GM12878 (cell line): ENCODE data around the gene HNRNPU. TPM values are rescaled to one million over a fixed set of nuclear protein-coding genes. Genes with fewer than 3 reads are reported as not detected.

Experiments
- CHD2 ChIP-seq: IDR thresholded peaks from 2 replicates; pipeline ENCODE4 v1.6.1; 2011; ENCODE audit warnings: low read depth, low read length, improper control_type of control experiment, borderline replicate concordance
- CREB1 ChIP-seq: IDR thresholded peaks from 2 replicates; pipeline ENCODE4 v1.6.1; 2012; ENCODE audit warnings: low read depth, mild to moderate bottlenecking, inconsistent platforms
- ETV6 ChIP-seq, 2 experiments: fragments of 450-650 bp in 1 of 2; IDR thresholded peaks in 1 of 2; conservative IDR thresholded peaks in 1 of 2; 2 replicates each; pipeline ENCODE4 v1.6.1; 2014; ENCODE audit warnings: antibody characterized with exemption in 1 of 2, borderline replicate concordance in 1 of 2, low read depth in 1 of 2, mild to moderate bottlenecking in 1 of 2, moderate library complexity in 1 of 2
- FOXM1 ChIP-seq: IDR thresholded peaks from 2 replicates; pipeline ENCODE4 v1.6.1; 2012; ENCODE audit warnings: low read depth, mild to moderate bottlenecking, inconsistent platforms, low read length, moderate library complexity
- JUNB ChIP-seq: IDR thresholded peaks from 2 replicates; pipeline ENCODE4 v1.6.1; 2016; ENCODE audit warnings: antibody characterized with exemption, mild to moderate bottlenecking
- MYB ChIP-seq: fragments of 150-350 bp; IDR thresholded peaks from 2 replicates; pipeline ENCODE4 v1.6.1; 2014; ENCODE audit warnings: mild to moderate bottlenecking, low read depth, low read length, borderline replicate concordance
- NFYA ChIP-seq: IDR thresholded peaks from 2 replicates; pipeline ENCODE4 v1.6.1; 2011; ENCODE audit warnings: low read depth, mild to moderate bottlenecking, low read length, improper control_type of control experiment, borderline replicate concordance
- POU2F2 ChIP-seq: IDR thresholded peaks from 3 replicates; pipeline ENCODE4 v1.6.1; 2011; ENCODE audit warnings: low read depth, mild to moderate bottlenecking, low read length, borderline replicate concordance
- RAD51 ChIP-seq: fragments of 450-650 bp; IDR thresholded peaks from 2 replicates; pipeline ENCODE4 v1.6.1; 2016; ENCODE audit warnings: moderate library complexity, mild to moderate bottlenecking, inconsistent platforms
- RUNX3 ChIP-seq: IDR thresholded peaks from 2 replicates; pipeline ENCODE4 v1.6.1; 2012; ENCODE audit warnings: low read length, inconsistent platforms
- SIN3A ChIP-seq: IDR thresholded peaks from 2 replicates; pipeline ENCODE4 v1.6.1; 2012; ENCODE audit warnings: low read depth, low read length, improper control_type of control experiment
- SUPT20H ChIP-seq: IDR thresholded peaks from 2 replicates; pipeline ENCODE4 v1.6.1; 2011; ENCODE audit warnings: low read depth, mild to moderate bottlenecking, low read length, moderate library complexity, borderline replicate concordance; ENCODE audit not compliant: control insufficient read depth
- ZNF384 ChIP-seq: IDR thresholded peaks from 2 replicates; pipeline ENCODE4 v1.6.1; 2012; ENCODE audit warnings: low read depth, mild to moderate bottlenecking, low read length, improper control_type of control experiment, borderline replicate concordance
- ZZZ3 ChIP-seq: IDR thresholded peaks from 2 replicates; pipeline ENCODE4 v1.6.1; 2011; ENCODE audit warnings: low read depth; ENCODE audit not compliant: control insufficient read depth, insufficient read length
- polyA plus RNA-seq, 11 experiments: library from polyadenylated mRNA; depleted of rRNA in 4 of 11; unstranded in 6 of 11; stranded (reverse) in 5 of 11; fragments of >200 nt; fragmentation: Nextera tagmentation in 4 of 11; fragmentation: Illumina TruSeq in 1 of 11; extraction: Ambion mirVana in 4 of 11; extraction: Trizol in 1 of 11; gene quantifications; 1 replicate in 1 of 11; 2 replicates in 10 of 11; pipeline versions ENCODE4 v1.2.1 to v1.2.3, GENCODE V29; 2011 to 2016; ENCODE audit warnings: inconsistent platforms in 2 of 11, missing spikeins in 2 of 11, low read depth in 1 of 11
- total RNA-seq, 4 experiments: library from RNA; depleted of rRNA in 3 of 4; stranded (reverse); fragments of >200 nt in 3 of 4; fragmentation: Illumina TruSeq in 1 of 4; extraction: Trizol in 1 of 4; gene quantifications; 2 replicates each; pipeline versions ENCODE4 v1.2.1 to v1.2.3, GENCODE V29; 2013 to 2021
- TF ChIP-seq, protein P1 (sequence below), 3 experiments: IDR thresholded peaks in 2 of 3; conservative IDR thresholded peaks in 1 of 3; 2 replicates each; pipeline ENCODE4 v1.5.1; 2011; ENCODE audit warnings: low read depth in 3 of 3, low read length in 3 of 3, mild to moderate bottlenecking in 3 of 3, control low read depth in 2 of 3, moderate library complexity in 2 of 3, inconsistent platforms in 1 of 3, mixed read lengths in 1 of 3; ENCODE audit not compliant: control insufficient read depth in 2 of 3, insufficient read depth in 1 of 3; ENCODE audit errors: extremely low read depth in 1 of 3
- TF ChIP-seq, protein P2 (sequence below): fragments of 450-650 bp; IDR thresholded peaks from 2 replicates; pipeline ENCODE4 v1.6.1; 2017; ENCODE audit warnings: mild to moderate bottlenecking
- TF ChIP-seq, protein P3 (sequence below): IDR thresholded peaks from 2 replicates; pipeline ENCODE4 v1.6.1; 2012; ENCODE audit warnings: low read length, inconsistent platforms
- TF ChIP-seq, protein P4 (sequence below): IDR thresholded peaks from 2 replicates; pipeline ENCODE4 v1.6.1; 2011; ENCODE audit warnings: borderline replicate concordance, low read depth, mild to moderate bottlenecking, moderate library complexity, low read length; ENCODE audit not compliant: insufficient read depth, poor library complexity, severe bottlenecking
- TF ChIP-seq, protein P5 (sequence below): fragments of 450-650 bp; formaldehyde crosslinking; IDR thresholded peaks from 2 replicates; pipeline ENCODE4 v1.4.0; 2020; ENCODE audit warnings: mild to moderate bottlenecking, moderate library complexity

HNRNPU gene
- total and polyA plus RNA-seq, 10 of the 15 experiments (the other 5 are each of a cell fraction or from before 2014, with no cell fraction given): 163 to 569 (median 420) TPM

DNA sequence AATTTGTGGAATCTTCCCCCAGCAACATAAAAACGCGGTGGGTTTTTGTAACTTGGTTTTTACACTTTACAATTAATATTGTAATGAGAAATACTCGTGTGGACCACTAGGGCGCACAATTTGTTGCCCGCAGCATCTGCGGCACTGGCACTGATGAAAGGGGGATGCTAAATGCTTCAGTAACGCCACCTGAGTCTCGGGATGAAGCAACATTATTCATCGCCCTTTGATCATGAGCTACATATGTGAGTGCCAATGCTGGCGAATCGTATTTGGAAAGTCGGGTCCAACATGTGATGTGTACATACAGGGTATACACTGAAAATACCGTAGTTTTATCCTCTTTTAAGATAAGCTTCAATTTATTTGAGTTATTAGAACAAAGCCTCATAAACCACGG, 63.1 kb downstream of the HNRNPU start (continued):
- TF ChIP-seq, protein P1, sequence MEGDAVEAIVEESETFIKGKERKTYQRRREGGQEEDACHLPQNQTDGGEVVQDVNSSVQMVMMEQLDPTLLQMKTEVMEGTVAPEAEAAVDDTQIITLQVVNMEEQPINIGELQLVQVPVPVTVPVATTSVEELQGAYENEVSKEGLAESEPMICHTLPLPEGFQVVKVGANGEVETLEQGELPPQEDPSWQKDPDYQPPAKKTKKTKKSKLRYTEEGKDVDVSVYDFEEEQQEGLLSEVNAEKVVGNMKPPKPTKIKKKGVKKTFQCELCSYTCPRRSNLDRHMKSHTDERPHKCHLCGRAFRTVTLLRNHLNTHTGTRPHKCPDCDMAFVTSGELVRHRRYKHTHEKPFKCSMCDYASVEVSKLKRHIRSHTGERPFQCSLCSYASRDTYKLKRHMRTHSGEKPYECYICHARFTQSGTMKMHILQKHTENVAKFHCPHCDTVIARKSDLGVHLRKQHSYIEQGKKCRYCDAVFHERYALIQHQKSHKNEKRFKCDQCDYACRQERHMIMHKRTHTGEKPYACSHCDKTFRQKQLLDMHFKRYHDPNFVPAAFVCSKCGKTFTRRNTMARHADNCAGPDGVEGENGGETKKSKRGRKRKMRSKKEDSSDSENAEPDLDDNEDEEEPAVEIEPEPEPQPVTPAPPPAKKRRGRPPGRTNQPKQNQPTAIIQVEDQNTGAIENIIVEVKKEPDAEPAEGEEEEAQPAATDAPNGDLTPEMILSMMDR (IDR thresholded peaks at IDR 0.05 in 2 of 3, conservative IDR thresholded peaks at IDR 0.05 in 1 of 3; ENCODE audit: control insufficient read depth in 2 of 3, extremely low read depth in 1 of 3, insufficient read depth in 1 of 3, low read depth in 3 of 3, low read length in 3 of 3): peak; percentile 62 to 71 (median 65); a peak in 5 of 6 replicates
- TF ChIP-seq ZZZ3: no peak
- TF ChIP-seq, protein P2, sequence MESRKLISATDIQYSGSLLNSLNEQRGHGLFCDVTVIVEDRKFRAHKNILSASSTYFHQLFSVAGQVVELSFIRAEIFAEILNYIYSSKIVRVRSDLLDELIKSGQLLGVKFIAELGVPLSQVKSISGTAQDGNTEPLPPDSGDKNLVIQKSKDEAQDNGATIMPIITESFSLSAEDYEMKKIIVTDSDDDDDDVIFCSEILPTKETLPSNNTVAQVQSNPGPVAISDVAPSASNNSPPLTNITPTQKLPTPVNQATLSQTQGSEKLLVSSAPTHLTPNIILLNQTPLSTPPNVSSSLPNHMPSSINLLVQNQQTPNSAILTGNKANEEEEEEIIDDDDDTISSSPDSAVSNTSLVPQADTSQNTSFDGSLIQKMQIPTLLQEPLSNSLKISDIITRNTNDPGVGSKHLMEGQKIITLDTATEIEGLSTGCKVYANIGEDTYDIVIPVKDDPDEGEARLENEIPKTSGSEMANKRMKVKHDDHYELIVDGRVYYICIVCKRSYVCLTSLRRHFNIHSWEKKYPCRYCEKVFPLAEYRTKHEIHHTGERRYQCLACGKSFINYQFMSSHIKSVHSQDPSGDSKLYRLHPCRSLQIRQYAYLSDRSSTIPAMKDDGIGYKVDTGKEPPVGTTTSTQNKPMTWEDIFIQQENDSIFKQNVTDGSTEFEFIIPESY: no peak
- TF ChIP-seq, protein P3, sequence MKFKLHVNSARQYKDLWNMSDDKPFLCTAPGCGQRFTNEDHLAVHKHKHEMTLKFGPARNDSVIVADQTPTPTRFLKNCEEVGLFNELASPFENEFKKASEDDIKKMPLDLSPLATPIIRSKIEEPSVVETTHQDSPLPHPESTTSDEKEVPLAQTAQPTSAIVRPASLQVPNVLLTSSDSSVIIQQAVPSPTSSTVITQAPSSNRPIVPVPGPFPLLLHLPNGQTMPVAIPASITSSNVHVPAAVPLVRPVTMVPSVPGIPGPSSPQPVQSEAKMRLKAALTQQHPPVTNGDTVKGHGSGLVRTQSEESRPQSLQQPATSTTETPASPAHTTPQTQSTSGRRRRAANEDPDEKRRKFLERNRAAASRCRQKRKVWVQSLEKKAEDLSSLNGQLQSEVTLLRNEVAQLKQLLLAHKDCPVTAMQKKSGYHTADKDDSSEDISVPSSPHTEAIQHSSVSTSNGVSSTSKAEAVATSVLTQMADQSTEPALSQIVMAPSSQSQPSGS: no peak
- TF ChIP-seq CHD2: no peak
- TF ChIP-seq, protein P4, sequence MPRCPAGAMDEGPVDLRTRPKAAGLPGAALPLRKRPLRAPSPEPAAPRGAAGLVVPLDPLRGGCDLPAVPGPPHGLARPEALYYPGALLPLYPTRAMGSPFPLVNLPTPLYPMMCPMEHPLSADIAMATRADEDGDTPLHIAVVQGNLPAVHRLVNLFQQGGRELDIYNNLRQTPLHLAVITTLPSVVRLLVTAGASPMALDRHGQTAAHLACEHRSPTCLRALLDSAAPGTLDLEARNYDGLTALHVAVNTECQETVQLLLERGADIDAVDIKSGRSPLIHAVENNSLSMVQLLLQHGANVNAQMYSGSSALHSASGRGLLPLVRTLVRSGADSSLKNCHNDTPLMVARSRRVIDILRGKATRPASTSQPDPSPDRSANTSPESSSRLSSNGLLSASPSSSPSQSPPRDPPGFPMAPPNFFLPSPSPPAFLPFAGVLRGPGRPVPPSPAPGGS: no peak
- TF ChIP-seq ZNF384: no peak
- TF ChIP-seq ETV6 (conservative IDR thresholded peaks at IDR 0.05 in 1 of 2, IDR thresholded peaks at IDR 0.05 in 1 of 2; ENCODE audit: borderline replicate concordance in 1 of 2, low read depth in 1 of 2): no peak
- no peak for TF ChIP-seq MYB
- TF ChIP-seq, protein P5, sequence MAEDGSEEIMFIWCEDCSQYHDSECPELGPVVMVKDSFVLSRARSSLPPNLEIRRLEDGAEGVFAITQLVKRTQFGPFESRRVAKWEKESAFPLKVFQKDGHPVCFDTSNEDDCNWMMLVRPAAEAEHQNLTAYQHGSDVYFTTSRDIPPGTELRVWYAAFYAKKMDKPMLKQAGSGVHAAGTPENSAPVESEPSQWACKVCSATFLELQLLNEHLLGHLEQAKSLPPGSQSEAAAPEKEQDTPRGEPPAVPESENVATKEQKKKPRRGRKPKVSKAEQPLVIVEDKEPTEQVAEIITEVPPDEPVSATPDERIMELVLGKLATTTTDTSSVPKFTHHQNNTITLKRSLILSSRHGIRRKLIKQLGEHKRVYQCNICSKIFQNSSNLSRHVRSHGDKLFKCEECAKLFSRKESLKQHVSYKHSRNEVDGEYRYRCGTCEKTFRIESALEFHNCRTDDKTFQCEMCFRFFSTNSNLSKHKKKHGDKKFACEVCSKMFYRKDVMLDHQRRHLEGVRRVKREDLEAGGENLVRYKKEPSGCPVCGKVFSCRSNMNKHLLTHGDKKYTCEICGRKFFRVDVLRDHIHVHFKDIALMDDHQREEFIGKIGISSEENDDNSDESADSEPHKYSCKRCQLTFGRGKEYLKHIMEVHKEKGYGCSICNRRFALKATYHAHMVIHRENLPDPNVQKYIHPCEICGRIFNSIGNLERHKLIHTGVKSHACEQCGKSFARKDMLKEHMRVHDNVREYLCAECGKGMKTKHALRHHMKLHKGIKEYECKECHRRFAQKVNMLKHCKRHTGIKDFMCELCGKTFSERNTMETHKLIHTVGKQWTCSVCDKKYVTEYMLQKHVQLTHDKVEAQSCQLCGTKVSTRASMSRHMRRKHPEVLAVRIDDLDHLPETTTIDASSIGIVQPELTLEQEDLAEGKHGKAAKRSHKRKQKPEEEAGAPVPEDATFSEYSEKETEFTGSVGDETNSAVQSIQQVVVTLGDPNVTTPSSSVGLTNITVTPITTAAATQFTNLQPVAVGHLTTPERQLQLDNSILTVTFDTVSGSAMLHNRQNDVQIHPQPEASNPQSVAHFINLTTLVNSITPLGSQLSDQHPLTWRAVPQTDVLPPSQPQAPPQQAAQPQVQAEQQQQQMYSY (CRISPR knock-in tag): no peak
- no peak for TF ChIP-seq RAD51
- no peak for TF ChIP-seq SUPT20H
- no peak for TF ChIP-seq POU2F2
- TF ChIP-seq RUNX3: peak; percentile 67
- TF ChIP-seq FOXM1: 0 out of 2 replicates have a peak, but pooled peaks have one; percentile 38
- no peak for TF ChIP-seq NFYA
- 0 out of 2 replicates have a peak, but pooled peaks have one; percentile 19 for TF ChIP-seq CREB1
- no peak for TF ChIP-seq SIN3A
- TF ChIP-seq JUNB: peak; percentile 30; the same call in 1 of the 2 replicates
